Liver (tissue), 9 donors: ENCODE data around the gene CACNA1C. TPM values are rescaled to one million over a fixed set of nuclear protein-coding genes. Genes with fewer than 3 reads are reported as not detected.

Source experiments
- DNase-seq: peaks from one replicate; pipeline ENCODE4 v3.0.0-alpha.2; 2017; ENCODE audit warnings: low spot score
- H3K27ac ChIP-seq, 2 donors: one replicate each; pipeline ENCODE4 v1.7.0; 2013; ENCODE audit warnings: inconsistent platforms in 2 of 2, low read length in 2 of 2, control low read depth in 1 of 2, low read depth in 1 of 2, mild to moderate bottlenecking in 1 of 2
- H3K27me3 ChIP-seq, 4 donors: one replicate each; pipeline versions ENCODE4 v1.6.1 to v1.7.0; 2013; ENCODE audit warnings: low read length in 3 of 4, inconsistent platforms in 1 of 4, mild to moderate bottlenecking in 1 of 4, moderate library complexity in 1 of 4; ENCODE audit not compliant: control insufficient read depth in 4 of 4, insufficient read depth in 4 of 4
- H3K36me3 ChIP-seq, 4 donors: one replicate each; pipeline versions ENCODE4 v1.6.1 to v1.7.0; 2013; ENCODE audit warnings: low read length in 3 of 4, mild to moderate bottlenecking in 3 of 4, low read depth in 1 of 4, moderate library complexity in 1 of 4; ENCODE audit not compliant: control insufficient read depth in 4 of 4, insufficient read depth in 3 of 4
- H3K4me1 ChIP-seq, 4 donors: one replicate each; pipeline versions ENCODE4 v1.6.1 to v1.7.0; 2013; ENCODE audit warnings: low read length in 3 of 4, mild to moderate bottlenecking in 3 of 4, moderate library complexity in 1 of 4; ENCODE audit not compliant: control insufficient read depth in 4 of 4, insufficient read depth in 4 of 4
- H3K4me3 ChIP-seq, 3 donors: one replicate each; pipeline versions ENCODE4 v1.6.1 to v1.7.0; 2013; ENCODE audit warnings: low read length in 3 of 3, control low read depth in 1 of 3, low read depth in 1 of 3, mild to moderate bottlenecking in 1 of 3
- H3K9ac ChIP-seq, 2 donors: one replicate each; pipeline ENCODE4 v1.7.0; 2013; ENCODE audit warnings: low read length in 2 of 2, mild to moderate bottlenecking in 2 of 2, moderate library complexity in 2 of 2, control low read depth in 1 of 2, low read depth in 1 of 2
- H3K9me3 ChIP-seq, 4 donors: one replicate each; pipeline versions ENCODE4 v1.6.1 to v1.7.0; 2013; ENCODE audit warnings: low read length in 3 of 4; ENCODE audit not compliant: control insufficient read depth in 4 of 4
- EGR1 ChIP-seq, 2 donors: IDR thresholded peaks; 2 replicates each; pipeline ENCODE4 v1.6.1; 2016 to 2018; ENCODE audit warnings: antibody characterized with exemption in 2 of 2, low read depth in 2 of 2
- FOXA1 ChIP-seq: IDR thresholded peaks from 2 replicates; pipeline ENCODE4 v1.6.1; 2016; ENCODE audit warnings: antibody characterized with exemption
- FOXA2 ChIP-seq: IDR thresholded peaks from 2 replicates; pipeline ENCODE4 v1.6.1; 2016; ENCODE audit warnings: antibody characterized with exemption
- GABPA ChIP-seq, 2 donors: IDR thresholded peaks in 1 of 2; conservative IDR thresholded peaks in 1 of 2; 2 replicates each; pipeline ENCODE4 v1.6.1; 2016; ENCODE audit warnings: antibody characterized with exemption in 2 of 2, mild to moderate bottlenecking in 1 of 2, moderate library complexity in 1 of 2
- HNF4A ChIP-seq, 2 donors: conservative IDR thresholded peaks; 2 replicates each; pipeline ENCODE4 v1.6.1; 2016; ENCODE audit warnings: antibody characterized with exemption in 2 of 2, mild to moderate bottlenecking in 2 of 2
- HNF4G ChIP-seq: IDR thresholded peaks from 2 replicates; pipeline ENCODE4 v1.6.1; 2016; ENCODE audit warnings: antibody characterized with exemption
- JUND ChIP-seq, 2 donors: IDR thresholded peaks; 2 replicates each; pipeline ENCODE4 v1.6.1; 2016; ENCODE audit warnings: antibody characterized with exemption in 2 of 2
- MAX ChIP-seq: IDR thresholded peaks from 2 replicates; pipeline ENCODE4 v1.6.1; 2016; ENCODE audit warnings: antibody characterized with exemption
- NR2F2 ChIP-seq: IDR thresholded peaks from 2 replicates; pipeline ENCODE4 v1.6.1; 2016; ENCODE audit warnings: antibody characterized with exemption
- RAD21 ChIP-seq, 2 donors: IDR thresholded peaks; 2 replicates each; pipeline ENCODE4 v1.6.1; 2016; ENCODE audit warnings: antibody characterized with exemption in 2 of 2, mild to moderate bottlenecking in 2 of 2
- REST ChIP-seq: IDR thresholded peaks from 2 replicates; pipeline ENCODE4 v1.6.1; 2016; ENCODE audit warnings: antibody characterized with exemption, mild to moderate bottlenecking
- RXRA ChIP-seq, 2 donors: IDR thresholded peaks; 2 replicates each; pipeline ENCODE4 v1.6.1; 2017 to 2018; ENCODE audit warnings: antibody characterized with exemption in 2 of 2, mild to moderate bottlenecking in 1 of 2
- SP1 ChIP-seq: IDR thresholded peaks from 2 replicates; pipeline ENCODE4 v1.6.1; 2018; ENCODE audit warnings: antibody characterized with exemption, mild to moderate bottlenecking
- TAF1 ChIP-seq: conservative IDR thresholded peaks from 2 replicates; pipeline ENCODE4 v1.6.1; 2016; ENCODE audit warnings: antibody characterized with exemption, mild to moderate bottlenecking
- YY1 ChIP-seq: IDR thresholded peaks from 2 replicates; pipeline ENCODE4 v1.6.1; 2016; ENCODE audit warnings: antibody characterized with exemption, mild to moderate bottlenecking
- WGBS: extraction: QIAGEN DNeasy Blood & Tissue Kit; methylation state at CpG from one replicate; pipeline ENCODE4 v1.1.7; 2013; 5-methylcytosine and 5-hydroxymethylcytosine counted together
- polyA plus RNA-seq, 2 donors: library from polyadenylated mRNA; stranded (reverse) in 1 of 2; unstranded in 1 of 2; fragments of 200-250 nt in 1 of 2; fragments of >200 nt in 1 of 2; fragmentation: Nextera tagmentation in 1 of 2; extraction: Ambion mirVana in 1 of 2; gene quantifications; one replicate each; pipeline versions ENCODE4 v1.2.1 to v1.2.3, GENCODE V29; 2013 to 2015
- total RNA-seq, 2 donors: library from RNA; depleted of rRNA; stranded (reverse); fragments of >200 nt; gene quantifications; one replicate each; pipeline ENCODE4 v1.2.3, GENCODE V29; 2014
- TF ChIP-seq, protein P1 (sequence below): fragments of 150-350 bp; IDR thresholded peaks from 2 replicates; pipeline ENCODE4 v1.5.1; 2017; ENCODE audit warnings: improper control_type of control experiment, low read depth, low read length; ENCODE audit not compliant: missing input control
- TF ChIP-seq, protein P2 (sequence below): IDR thresholded peaks from 2 replicates; pipeline ENCODE4 v1.6.1; 2016; ENCODE audit warnings: antibody characterized with exemption
- TF ChIP-seq, protein P3 (sequence below): IDR thresholded peaks from 2 replicates; pipeline ENCODE4 v1.6.1; 2016; ENCODE audit warnings: antibody characterized with exemption
- donor health status: healthy.
- donor health status: healthy.
- donor health status: healthy.
- donor health status: healthy.
- donor health status: healthy.

Gene CACNA1C
- total and polyA plus RNA-seq, 4 donors: 0.23 to 1.9 (median 0.41) TPM

DNA sequence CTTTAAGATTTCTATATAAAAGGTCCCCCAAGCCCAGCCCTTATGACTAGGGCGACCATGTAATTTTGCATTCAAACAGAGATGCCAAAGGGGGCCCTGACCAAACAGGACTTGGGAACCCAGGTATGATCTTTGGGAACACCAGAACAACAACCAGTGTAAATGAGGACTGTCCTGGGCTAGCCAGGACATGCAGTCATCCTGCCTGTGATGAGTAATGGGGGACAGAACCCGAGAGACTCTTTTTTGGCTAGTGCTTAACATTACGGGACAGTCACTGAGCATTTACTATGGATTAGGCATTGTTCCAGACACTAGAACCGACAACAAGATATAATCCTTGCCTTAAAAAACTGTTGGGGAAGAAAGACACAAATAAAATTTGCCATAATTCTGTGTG, 337.3 kb downstream of the CACNA1C start:
- no peak for DNase-seq
- TF ChIP-seq HNF4A (conservative IDR thresholded peaks at IDR 0.05) (no peak), SP1 (no peak), EGR1 (IDR thresholded peaks at IDR 0.05; ENCODE audit: low read depth in 2 of 2) (no peak), HNF4G (no peak), RAD21 (IDR thresholded peaks at IDR 0.05) (no peak), NR2F2 (no peak), YY1 (no peak), GABPA (IDR thresholded peaks at IDR 0.05 in 1 of 2, conservative IDR thresholded peaks at IDR 0.05 in 1 of 2) (no peak), MAX (no peak), FOXA2 (no peak), RXRA (IDR thresholded peaks at IDR 0.05) (no peak), JUND (IDR thresholded peaks at IDR 0.05) (no peak), FOXA1 (no peak), REST (no peak), TAF1 (no peak)
- TF ChIP-seq, protein P1, sequence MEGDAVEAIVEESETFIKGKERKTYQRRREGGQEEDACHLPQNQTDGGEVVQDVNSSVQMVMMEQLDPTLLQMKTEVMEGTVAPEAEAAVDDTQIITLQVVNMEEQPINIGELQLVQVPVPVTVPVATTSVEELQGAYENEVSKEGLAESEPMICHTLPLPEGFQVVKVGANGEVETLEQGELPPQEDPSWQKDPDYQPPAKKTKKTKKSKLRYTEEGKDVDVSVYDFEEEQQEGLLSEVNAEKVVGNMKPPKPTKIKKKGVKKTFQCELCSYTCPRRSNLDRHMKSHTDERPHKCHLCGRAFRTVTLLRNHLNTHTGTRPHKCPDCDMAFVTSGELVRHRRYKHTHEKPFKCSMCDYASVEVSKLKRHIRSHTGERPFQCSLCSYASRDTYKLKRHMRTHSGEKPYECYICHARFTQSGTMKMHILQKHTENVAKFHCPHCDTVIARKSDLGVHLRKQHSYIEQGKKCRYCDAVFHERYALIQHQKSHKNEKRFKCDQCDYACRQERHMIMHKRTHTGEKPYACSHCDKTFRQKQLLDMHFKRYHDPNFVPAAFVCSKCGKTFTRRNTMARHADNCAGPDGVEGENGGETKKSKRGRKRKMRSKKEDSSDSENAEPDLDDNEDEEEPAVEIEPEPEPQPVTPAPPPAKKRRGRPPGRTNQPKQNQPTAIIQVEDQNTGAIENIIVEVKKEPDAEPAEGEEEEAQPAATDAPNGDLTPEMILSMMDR: no peak
- TF ChIP-seq, protein P2, sequence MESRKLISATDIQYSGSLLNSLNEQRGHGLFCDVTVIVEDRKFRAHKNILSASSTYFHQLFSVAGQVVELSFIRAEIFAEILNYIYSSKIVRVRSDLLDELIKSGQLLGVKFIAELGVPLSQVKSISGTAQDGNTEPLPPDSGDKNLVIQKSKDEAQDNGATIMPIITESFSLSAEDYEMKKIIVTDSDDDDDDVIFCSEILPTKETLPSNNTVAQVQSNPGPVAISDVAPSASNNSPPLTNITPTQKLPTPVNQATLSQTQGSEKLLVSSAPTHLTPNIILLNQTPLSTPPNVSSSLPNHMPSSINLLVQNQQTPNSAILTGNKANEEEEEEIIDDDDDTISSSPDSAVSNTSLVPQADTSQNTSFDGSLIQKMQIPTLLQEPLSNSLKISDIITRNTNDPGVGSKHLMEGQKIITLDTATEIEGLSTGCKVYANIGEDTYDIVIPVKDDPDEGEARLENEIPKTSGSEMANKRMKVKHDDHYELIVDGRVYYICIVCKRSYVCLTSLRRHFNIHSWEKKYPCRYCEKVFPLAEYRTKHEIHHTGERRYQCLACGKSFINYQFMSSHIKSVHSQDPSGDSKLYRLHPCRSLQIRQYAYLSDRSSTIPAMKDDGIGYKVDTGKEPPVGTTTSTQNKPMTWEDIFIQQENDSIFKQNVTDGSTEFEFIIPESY: no peak
- TF ChIP-seq, protein P3, sequence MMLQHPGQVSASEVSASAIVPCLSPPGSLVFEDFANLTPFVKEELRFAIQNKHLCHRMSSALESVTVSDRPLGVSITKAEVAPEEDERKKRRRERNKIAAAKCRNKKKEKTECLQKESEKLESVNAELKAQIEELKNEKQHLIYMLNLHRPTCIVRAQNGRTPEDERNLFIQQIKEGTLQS: no peak
- Histone ChIP-seq H3K27ac (no peak overlapping the region), H3K4me3 (no peak overlapping the region), H3K27me3 (peaks cover 0 to 6% (median 0%) of the 10 kb centered on the region in 4 donors), H3K4me1 (no peaks in the 10 kb centered on the region), H3K9ac (no peak overlapping the region), H3K36me3 (no peaks in the 10 kb centered on the region), H3K9me3 (no peaks in the 10 kb centered on the region)
- 40% methylated on average over 4 of the region's 4 CpGs for WGBS
